ENCODE data around the gene CHKA.

CHKA gene

GRCh38 chr11:68149417-68149816 is 28.2 kb upstream of the CHKA start:
- TF ChIP-seq CTCF (IDR thresholded peaks at IDR 0.05; ENCODE audit: low read depth, low read length), result no peak
- DNase-seq (ENCODE audit: extremely low read depth, low read depth), result no peak

- no peak for DNase-seq (ENCODE audit: extremely low read depth, low read depth)
- no peak for TF ChIP-seq CTCF (IDR thresholded peaks at IDR 0.05; ENCODE audit: low read depth, low read length)
Measured at GRCh38 chr11:68148879-68149278, 27.7 kb upstream of the CHKA start.

- no peak for DNase-seq (ENCODE audit: extremely low read depth, low read depth)
Measured at GRCh38 chr11:68148071-68148805, 27.1 kb upstream of the CHKA start.

GRCh38 chr11:68146704-68147474 is 25.7 kb upstream of the CHKA start:
- no peak for DNase-seq (ENCODE audit: extremely low read depth, low read depth)
- no peak for TF ChIP-seq CTCF (IDR thresholded peaks at IDR 0.05; ENCODE audit: low read depth, low read length)

More at GRCh38 chr11:68148071-68148805, 27.1 kb upstream of the CHKA start:
- TF ChIP-seq CTCF (IDR thresholded peaks at IDR 0.05; ENCODE audit: low read depth, low read length), result no peak

GRCh38 chr11:68146010-68146540 is 24.9 kb upstream of the CHKA start:
- no peak for TF ChIP-seq CTCF (IDR thresholded peaks at IDR 0.05; ENCODE audit: low read depth, low read length)
- no peak for DNase-seq (ENCODE audit: extremely low read depth, low read depth)

- no peak for DNase-seq (ENCODE audit: extremely low read depth, low read depth)
- no peak for TF ChIP-seq CTCF (IDR thresholded peaks at IDR 0.05; ENCODE audit: low read depth, low read length)
Measured at GRCh38 chr11:68145120-68145866, 24.1 kb upstream of the CHKA start.

Data from AG09319 (cell line).